ENCODE results near the gene RAB44. TPM values are rescaled to one million over a fixed set of nuclear protein-coding genes. Genes with fewer than 3 reads are reported as not detected.
A peak's percentile ranks its signal among the peaks of the same experiment; 100 is the strongest.

RAB44 gene
- total RNA-seq, 1 experiment from 2014 or later: not detected

- Mint-ChIP-seq H3K4me3 (no peak overlapping the region), H3K36me3 (ENCODE audit: insufficient read depth in 1 of 3, low read depth in 3 of 3) (no peaks in the 10 kb centered on the region), H3K9me3 (no peaks in the 10 kb centered on the region), H3K4me1 (peaks cover 36 to 42% of the 10 kb centered on the region in 2 experiments), H3K27me3 (ENCODE audit: low read depth) (peaks cover 4% of the 10 kb centered on the region; the same call in 1 of the 2 replicates), H3K27ac (peak overlapping the region in 1 of 3 experiments; percentile 42; a peak in 1 of 7 replicates)
- Histone ChIP-seq H2BK20ac (ENCODE audit: low read depth, low read length, poor library complexity, severe bottlenecking) (no peak overlapping the region), H3K79me1 (ENCODE audit: insufficient read depth, low read depth, low read length, poor library complexity, severe bottlenecking) (no peaks in the 10 kb centered on the region), H4K5ac (ENCODE audit: insufficient read length, low read depth, low read length) (no peak overlapping the region), H4K8ac (replicated peaks; ENCODE audit: insufficient read length, low read depth, low read length) (no peak overlapping the region), H2BK120ac (ENCODE audit: low read depth, low read length, poor library complexity, severe bottlenecking) (no peak overlapping the region), H4K91ac (ENCODE audit: insufficient read length, low read depth, low read length) (no peak overlapping the region), H3K27ac (ENCODE audit: insufficient read length, low read depth, low read length) (no peak overlapping the region), H3K9me3 (ENCODE audit: control insufficient read depth, low read depth, low read length) (no peaks in the 10 kb centered on the region), H3K4me2 (ENCODE audit: insufficient read depth, insufficient read length, low read length) (no peak overlapping the region), H3T11ph (ENCODE audit: low read length) (no peak overlapping the region), H4K20me1 (ENCODE audit: control insufficient read depth, insufficient read depth, insufficient read length) (no peaks in the 10 kb centered on the region), H2BK15ac (ENCODE audit: low read depth, low read length) (no peak overlapping the region), H3K4ac (ENCODE audit: low read depth, low read length) (no peak overlapping the region), H3K23me2 (ENCODE audit: insufficient read length, low read depth, low read length, poor library complexity, severe bottlenecking) (no peaks in the 10 kb centered on the region), H2AFZ (ENCODE audit: low read length) (no peak overlapping the region), H3K23ac (ENCODE audit: insufficient read length, low read depth, low read length) (no peak overlapping the region), H3K79me2 (ENCODE audit: insufficient read depth, low read length) (no peaks in the 10 kb centered on the region), H2BK12ac (ENCODE audit: insufficient read length, low read depth, low read length) (no peak overlapping the region), H3K56ac (ENCODE audit: insufficient read length, low read depth, low read length) (no peak overlapping the region), H3K4me1 (ENCODE audit: insufficient read depth, low read length) (peaks cover 7% of the 10 kb centered on the region; the same call in 1 of the 2 replicates), H3K18ac (ENCODE audit: insufficient read length, low read depth, low read length) (no peak overlapping the region), H3K9ac (ENCODE audit: extremely low read depth, insufficient read length, low read length) (no peak overlapping the region), H3K27me3 (ENCODE audit: insufficient read depth, low read length) (no peaks in the 10 kb centered on the region), H3K14ac (ENCODE audit: insufficient read depth, low read length) (no peak overlapping the region), H2AK5ac (ENCODE audit: insufficient read length, low read length) (no peak overlapping the region), H2BK5ac (ENCODE audit: insufficient read length, low read length) (no peak overlapping the region)
- TF ChIP-seq CTCF (conservative IDR thresholded peaks at IDR 0.05): no peak
- WGBS (ENCODE audit: extremely low coverage, insufficient read length, low lambda C conversion rate): no CpG with 5 or more reads among the region's 6 CpGs
- no peak for DNase-seq
Observed at GRCh38 chr6:36662827-36663256, 34.8 kb upstream of the RAB44 start.
